ENCODE data around the gene CKS1B. TPM values are rescaled to one million over a fixed set of nuclear protein-coding genes. Genes with fewer than 3 reads are reported as not detected.

CKS1B gene
- total RNA-seq = 57.7 and 68.2 TPM in 2 replicates

GRCh38 chr1:154974102-154974807, at the start of gene CKS1B:
CKS1B (plus strand) TSS chr1:154974681; CDS start chr1:154974746, 65 bp downstream.
- H3K4me3 ChIP-seq (ENCODE audit: low read depth, low read length) = peak within 1 kb of the TSS; percentile 76
- no peak for TF ChIP-seq CTCF (IDR thresholded peaks at IDR 0.05; ENCODE audit: insufficient read depth, low read depth, low read length)
- peak; percentile 100 for DNase-seq (ENCODE audit: low read depth)

- DNase-seq (ENCODE audit: low read depth) = no peak
- TF ChIP-seq CTCF (IDR thresholded peaks at IDR 0.05; ENCODE audit: insufficient read depth, low read depth, low read length) = no peak
- H3K4me3 ChIP-seq (ENCODE audit: low read depth, low read length) = no peak overlapping the region
These were observed 48.9 kb upstream of the CKS1B start for GRCh38 chr1:154925335-154926170.

GRCh38 chr1:154926201-154926600, 48.3 kb upstream of the CKS1B start:
- no peak for DNase-seq (ENCODE audit: low read depth)
- TF ChIP-seq CTCF (IDR thresholded peaks at IDR 0.05; ENCODE audit: insufficient read depth, low read depth, low read length) = no peak
- H3K4me3 ChIP-seq (ENCODE audit: low read depth, low read length) = no peak overlapping the region

- TF ChIP-seq CTCF (IDR thresholded peaks at IDR 0.05; ENCODE audit: insufficient read depth, low read depth, low read length) = no peak
- H3K4me3 ChIP-seq (ENCODE audit: low read depth, low read length) = no peak overlapping the region
- no peak for DNase-seq (ENCODE audit: low read depth)
These were observed 42.5 kb upstream of the CKS1B start for GRCh38 chr1:154931940-154932487.

GRCh38 chr1:154934358-154934948, 40.0 kb upstream of the CKS1B start:
- no peak for DNase-seq (ENCODE audit: low read depth)

More at GRCh38 chr1:154934358-154934948, 40.0 kb upstream of the CKS1B start:
- TF ChIP-seq CTCF (IDR thresholded peaks at IDR 0.05; ENCODE audit: insufficient read depth, low read depth, low read length) = no peak
- H3K4me3 ChIP-seq (ENCODE audit: low read depth, low read length) = no peak overlapping the region

All from fibroblast of villous mesenchyme (primary cell).